GM18951 (cell line): ENCODE measurements around the gene GRIN3B.
"Not testable (repeated sequence)": the region's sequence is repeated elsewhere in the genome, so short reads cannot be mapped to it uniquely, and the experiment has no call there.

ENCODE experiments used
- POLR2A ChIP-seq: IDR thresholded peaks from 4 replicates; pipeline ENCODE4 v1.6.1; 2011; ENCODE audit warnings: mild to moderate bottlenecking; ENCODE audit not compliant: insufficient read length, insufficient read depth; ENCODE audit errors: extremely low read depth
- in situ Hi-C: fragments of 300-500 bp; cut with MboI; formaldehyde crosslinking; loops from one replicate; pipeline ENCODE4 v1.12.0; 2022; ENCODE audit warnings: low sequenced_read_pairs, mixed read lengths, inconsistent platforms; ENCODE audit not compliant: unreplicated experiment

The GRIN3B gene, protein sequence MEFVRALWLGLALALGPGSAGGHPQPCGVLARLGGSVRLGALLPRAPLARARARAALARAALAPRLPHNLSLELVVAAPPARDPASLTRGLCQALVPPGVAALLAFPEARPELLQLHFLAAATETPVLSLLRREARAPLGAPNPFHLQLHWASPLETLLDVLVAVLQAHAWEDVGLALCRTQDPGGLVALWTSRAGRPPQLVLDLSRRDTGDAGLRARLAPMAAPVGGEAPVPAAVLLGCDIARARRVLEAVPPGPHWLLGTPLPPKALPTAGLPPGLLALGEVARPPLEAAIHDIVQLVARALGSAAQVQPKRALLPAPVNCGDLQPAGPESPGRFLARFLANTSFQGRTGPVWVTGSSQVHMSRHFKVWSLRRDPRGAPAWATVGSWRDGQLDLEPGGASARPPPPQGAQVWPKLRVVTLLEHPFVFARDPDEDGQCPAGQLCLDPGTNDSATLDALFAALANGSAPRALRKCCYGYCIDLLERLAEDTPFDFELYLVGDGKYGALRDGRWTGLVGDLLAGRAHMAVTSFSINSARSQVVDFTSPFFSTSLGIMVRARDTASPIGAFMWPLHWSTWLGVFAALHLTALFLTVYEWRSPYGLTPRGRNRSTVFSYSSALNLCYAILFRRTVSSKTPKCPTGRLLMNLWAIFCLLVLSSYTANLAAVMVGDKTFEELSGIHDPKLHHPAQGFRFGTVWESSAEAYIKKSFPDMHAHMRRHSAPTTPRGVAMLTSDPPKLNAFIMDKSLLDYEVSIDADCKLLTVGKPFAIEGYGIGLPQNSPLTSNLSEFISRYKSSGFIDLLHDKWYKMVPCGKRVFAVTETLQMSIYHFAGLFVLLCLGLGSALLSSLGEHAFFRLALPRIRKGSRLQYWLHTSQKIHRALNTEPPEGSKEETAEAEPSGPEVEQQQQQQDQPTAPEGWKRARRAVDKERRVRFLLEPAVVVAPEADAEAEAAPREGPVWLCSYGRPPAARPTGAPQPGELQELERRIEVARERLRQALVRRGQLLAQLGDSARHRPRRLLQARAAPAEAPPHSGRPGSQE

DNA sequence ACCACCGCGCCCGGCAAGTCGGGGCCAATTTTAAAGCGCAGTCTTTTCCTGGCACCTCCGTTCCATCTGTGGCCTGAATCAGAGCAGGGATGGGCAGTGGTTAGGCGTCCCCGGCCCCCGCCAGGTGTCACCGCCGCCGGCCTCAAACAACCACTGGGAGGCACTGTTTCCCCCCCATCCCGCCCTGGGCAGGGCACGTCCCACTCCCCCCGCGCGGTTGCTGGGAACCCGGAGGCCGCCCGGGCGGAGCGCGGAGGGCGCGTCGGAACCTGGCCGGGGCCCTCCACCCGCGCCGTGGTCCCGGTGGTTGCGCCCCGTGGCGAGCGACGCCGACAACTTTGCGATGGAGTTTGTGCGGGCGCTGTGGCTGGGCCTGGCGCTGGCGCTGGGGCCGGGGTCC lies at the start of gene GRIN3B:
TSS of gene GRIN3B (plus strand) at position 325 of the 400 bp plus-strand sequence. CDS start at position 344, 19 bp downstream.
- in situ Hi-C loops = no loop called here
- no peak for TF ChIP-seq POLR2A

- TF ChIP-seq POLR2A = no peak
- in situ Hi-C loops = no loop called here
These were observed 48.1 kb upstream of the GRIN3B start for GRCh38 chr19:952049-952679.

GRCh38 chr19:952680-953444 lies 47.4 kb upstream of the GRIN3B start:
- in situ Hi-C loops = no loop called here
- TF ChIP-seq POLR2A = no peak

GRCh38 chr19:953445-954271 lies 46.6 kb upstream of the GRIN3B start:
- in situ Hi-C loops = no loop called here
- TF ChIP-seq POLR2A = no peak

DNA sequence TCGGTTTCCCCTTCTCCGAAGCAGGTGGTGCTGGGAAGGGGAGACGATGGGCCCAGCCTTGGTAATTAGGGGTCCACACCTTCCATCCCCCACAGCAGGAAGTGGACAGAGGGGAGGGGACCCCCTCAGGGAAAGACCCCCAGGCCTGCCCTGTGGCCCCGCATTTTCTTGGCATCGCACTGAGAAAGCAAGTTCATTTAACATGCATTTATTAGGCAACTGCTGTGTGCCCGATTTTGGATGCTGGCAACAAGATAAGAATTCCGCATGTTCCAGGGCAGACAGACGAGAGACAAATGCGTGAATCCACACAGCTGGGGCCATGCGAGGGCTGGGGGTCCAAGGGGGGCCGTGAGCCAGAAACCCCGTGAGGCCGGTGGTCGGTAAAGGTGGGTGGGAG lies 45.9 kb upstream of the GRIN3B start:
- in situ Hi-C loops = no loop called here
- TF ChIP-seq POLR2A = no peak

GRCh38 chr19:954672-955494 lies 45.3 kb upstream of the GRIN3B start:
- in situ Hi-C loops = no loop called here
- TF ChIP-seq POLR2A = peak; percentile 35

- in situ Hi-C loops = no loop called here
- no peak for TF ChIP-seq POLR2A
These were observed 44.1 kb upstream of the GRIN3B start for GRCh38 chr19:955803-956765.

GRCh38 chr19:956766-957440 lies 43.3 kb upstream of the GRIN3B start:
- TF ChIP-seq POLR2A = no peak
- in situ Hi-C loops = no loop called here

- in situ Hi-C loops = not testable (repeated sequence)
These were observed 42.6 kb upstream of the GRIN3B start for GRCh38 chr19:957578-957977.
